GM19324 (cell line): ENCODE measurements around the gene TEKTIP1.

Experiments used
- ATAC-seq: cut with Tn5 transposase; IDR thresholded peaks from one replicate; pipeline ENCODE4 v1.9.1; 2021; ENCODE audit warnings: mild to moderate bottlenecking, moderate library complexity; ENCODE audit not compliant: unreplicated experiment, low FRiP score

TEKTIP1 gene

DNA sequence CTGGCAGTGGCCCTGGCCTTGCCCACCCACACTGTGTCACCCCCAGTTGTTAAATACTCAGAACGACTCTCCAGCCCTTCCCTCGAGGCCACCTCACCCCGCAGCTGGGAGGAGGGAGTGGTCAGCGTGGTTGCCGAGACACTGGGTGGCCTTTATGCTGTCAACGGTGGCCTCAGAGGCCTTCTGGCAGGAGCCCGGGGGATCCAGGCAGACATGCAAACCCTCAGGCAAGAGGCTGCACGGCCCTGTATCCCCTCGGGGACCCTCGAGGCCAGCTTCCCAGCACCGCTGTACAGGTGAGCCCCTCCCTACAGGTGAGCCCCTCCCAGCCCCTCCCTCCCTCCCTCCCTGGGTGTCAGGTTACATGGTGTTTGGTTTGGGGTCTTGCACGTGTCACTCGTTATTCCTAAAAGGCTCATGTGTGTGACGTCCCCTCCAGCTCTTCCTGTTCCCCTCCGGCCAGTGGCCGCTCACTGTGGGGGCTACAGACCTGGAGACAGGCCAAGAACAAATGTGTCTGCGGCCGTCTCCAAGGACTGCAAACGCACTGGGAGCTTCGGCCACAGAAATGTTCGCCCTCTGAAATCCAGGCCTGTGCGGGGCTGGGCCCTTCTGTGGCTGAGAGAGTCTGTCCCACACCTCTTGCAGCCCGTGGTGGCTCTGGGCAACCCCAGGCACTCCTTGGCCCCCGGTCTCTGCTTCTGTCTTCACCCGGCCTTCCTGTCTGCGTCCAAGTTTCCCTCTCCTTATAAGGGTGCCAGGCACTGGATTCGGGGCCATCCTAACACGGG, at the start of gene TEKTIP1:
Gene TEKTIP1, plus strand, starts transcription at position 210 of the 791 bp plus-strand sequence. Its CDS starts 4 bp downstream, at position 214.
- no peak for ATAC-seq

DNA sequence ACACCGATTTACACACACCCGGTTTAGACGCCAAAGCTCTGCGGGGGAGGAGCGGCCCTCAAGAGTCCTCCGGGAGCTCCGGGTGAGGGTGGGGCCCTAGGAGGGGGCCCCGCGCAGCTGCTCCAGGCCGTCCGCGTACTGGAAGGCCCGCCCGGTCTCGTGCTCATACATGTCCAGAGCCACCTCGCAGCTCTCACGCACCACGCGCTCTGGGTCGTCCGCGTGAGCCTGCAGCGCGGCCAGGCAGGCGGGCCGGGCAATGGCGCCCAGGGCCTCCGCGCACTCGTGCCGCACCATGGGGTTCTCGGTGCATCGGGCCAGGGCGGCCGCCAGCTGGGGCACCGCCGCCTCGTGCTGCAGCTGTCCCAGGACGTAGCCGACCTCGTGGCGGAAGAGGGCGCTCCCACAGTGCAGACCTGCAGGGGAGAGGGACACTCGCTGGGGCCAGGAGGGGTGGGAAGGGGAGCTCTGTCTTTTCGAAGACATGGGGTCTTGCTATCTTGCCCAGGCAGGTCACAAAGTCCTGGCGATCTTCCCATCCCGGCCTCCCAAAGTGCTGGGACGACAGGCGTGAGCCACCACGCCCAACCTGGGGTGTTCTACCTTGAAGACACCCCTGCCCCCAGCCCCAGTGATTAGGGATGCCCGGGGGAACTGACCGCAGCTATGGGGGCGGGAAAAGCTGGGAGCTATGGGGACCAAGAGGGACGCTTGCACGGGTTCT, 47.4 kb upstream of the TEKTIP1 start:
- ATAC-seq = no peak

DNA sequence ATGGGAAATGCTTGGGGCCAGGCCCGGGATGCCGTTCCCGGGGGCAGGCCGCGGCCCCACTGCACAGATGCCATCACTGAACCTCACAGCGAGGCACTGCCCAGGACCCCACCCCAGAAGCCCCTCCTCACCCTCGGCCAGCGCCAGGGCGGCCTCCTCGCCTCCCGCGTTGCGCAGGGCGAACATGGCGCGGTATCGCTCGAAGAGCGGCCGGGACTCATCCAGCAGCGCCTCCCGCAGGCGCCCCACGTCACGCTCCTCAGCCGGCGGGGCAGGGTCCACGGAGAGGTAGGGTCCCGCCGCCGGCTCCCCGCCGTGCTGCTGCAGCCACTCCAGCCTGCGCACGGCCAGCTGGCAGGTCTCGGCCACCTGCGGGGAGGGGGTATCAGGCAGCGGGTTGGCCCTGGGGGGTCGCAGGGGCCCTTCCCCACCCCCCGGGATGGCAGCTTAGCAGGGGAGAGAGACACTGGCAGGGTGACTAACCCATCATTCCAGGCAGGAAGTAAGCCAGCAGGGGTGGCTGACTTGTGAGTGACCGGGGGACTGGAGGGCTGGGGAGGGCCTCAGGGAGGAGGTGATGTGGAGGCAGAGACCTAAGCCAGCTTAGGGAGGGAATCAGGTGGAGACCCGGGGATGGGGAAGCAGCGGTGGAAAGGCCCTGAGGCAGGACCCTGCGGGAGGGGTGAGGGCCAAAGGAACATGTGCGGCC, 46.7 kb upstream of the TEKTIP1 start:
- no peak for ATAC-seq

DNA sequence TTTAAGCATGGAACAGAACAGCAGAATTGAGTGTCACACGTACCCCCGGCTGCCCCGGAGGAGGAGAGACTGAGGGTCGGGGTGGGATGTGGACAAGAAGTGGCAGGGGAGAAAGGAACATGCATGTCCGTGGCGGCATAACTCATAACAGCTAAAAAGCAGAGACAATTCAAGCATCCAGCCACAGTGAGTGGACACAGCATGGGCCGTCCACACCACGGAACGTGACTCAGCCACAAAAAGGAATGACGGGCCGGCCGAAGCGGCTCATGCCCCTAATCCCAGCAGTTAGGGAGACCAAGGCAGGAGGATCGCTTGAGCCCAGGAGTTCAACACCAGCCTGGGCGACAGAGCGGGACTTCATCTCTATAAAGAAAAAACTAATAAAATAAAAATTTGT, 46.1 kb upstream of the TEKTIP1 start:
- no peak for ATAC-seq

DNA sequence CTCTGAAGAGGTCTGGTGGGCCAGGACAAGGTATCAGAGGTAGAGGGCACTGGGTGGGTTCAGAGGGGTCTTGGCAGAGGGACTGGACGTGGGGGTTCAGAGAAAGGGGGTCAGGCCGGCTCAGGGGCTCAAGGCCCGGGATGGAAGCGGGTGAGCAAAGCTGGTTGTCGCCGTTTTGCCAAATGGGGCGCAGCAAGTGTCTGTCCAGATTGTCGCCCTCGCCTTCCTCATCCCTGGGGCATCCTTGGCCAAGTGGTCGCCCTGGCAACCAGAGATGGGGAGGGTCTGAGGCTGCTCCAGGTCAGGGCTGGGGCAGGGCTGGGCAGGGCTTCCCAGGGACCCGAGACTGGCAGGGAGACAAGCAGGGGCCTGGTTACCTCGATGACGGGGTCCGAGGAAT, 45.3 kb upstream of the TEKTIP1 start:
- no peak for ATAC-seq

DNA sequence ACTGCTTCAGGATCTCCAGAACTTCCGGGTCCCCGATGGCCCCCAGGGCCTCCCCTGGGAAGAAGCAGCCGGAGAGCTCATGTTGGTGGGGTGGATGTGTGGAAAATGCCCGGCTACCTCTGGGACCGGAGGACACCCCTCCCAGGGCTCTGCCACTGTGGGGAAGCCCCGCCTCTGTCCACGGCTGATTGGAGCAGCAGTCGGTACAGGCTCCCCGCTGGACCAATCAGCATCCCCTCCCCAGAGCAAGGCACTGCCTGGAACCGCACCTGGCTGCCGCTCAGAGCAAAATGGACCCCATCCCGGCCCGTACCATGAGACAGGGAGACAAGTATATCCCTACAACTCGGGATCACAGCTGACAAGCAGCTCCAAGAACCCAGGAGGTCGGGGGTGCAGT, 44.9 kb upstream of the TEKTIP1 start:
- no peak for ATAC-seq

DNA sequence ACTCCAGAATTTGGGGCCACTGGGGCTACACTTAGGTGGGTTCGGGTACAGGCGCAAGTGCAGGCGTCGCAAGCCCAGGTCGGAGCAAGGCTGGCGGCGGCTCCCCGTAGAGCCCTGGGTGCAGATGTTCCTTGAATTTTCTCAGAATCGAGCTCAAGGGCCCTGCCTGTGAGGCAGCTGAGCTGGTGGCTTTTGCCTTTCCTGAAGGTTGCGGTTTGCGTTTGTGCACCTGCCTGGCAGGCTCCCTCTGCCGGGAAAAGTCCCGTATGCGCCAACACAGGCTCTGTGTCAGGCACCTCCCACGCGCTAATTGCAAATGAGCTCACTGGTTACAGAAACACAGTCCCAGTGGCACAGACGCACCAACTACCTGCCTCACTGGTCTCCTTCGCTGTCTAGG, 44.4 kb upstream of the TEKTIP1 start:
- no peak for ATAC-seq

DNA sequence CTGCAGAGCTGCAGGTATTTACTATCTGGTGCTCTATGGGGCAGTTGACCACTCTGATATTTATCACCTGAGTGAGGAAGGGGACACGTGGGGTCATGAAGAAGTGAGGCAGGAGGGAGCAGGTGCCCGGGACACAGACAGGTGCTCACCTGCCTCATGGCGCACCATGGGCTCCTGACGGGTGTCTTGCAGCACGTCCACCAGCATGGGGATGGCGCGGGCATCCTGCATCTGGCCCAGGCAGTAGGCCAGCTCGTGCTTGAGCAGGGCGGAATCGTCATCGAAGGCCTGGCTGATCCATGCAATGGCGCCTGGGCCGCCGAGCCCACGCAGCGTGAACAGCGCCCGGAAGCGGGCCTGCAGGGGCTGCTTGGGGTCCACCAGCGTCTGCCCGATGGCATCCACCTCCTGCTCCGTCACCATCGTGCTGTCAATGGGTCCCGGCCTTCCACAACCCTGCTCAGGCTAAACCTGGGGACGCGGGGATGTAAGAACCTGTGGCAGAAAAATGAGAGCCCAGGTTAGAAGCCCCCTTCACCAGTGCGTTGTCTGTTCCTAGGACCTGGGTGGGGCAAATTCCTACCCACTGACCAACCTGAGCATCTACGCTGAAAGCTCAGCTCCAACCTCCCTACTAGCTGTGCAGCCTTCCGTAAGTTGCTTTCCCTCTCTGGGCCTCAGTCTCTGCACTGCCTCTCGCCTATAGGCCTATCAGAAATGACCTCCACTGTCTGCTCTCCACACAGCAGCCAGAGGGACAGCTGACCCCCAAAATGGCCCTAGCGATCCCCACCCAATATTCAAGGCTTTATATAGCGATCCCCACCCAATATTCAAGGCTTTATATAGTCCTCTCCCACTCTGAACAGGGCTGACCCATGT, 42.3 kb upstream of the TEKTIP1 start:
- ATAC-seq = no peak

DNA sequence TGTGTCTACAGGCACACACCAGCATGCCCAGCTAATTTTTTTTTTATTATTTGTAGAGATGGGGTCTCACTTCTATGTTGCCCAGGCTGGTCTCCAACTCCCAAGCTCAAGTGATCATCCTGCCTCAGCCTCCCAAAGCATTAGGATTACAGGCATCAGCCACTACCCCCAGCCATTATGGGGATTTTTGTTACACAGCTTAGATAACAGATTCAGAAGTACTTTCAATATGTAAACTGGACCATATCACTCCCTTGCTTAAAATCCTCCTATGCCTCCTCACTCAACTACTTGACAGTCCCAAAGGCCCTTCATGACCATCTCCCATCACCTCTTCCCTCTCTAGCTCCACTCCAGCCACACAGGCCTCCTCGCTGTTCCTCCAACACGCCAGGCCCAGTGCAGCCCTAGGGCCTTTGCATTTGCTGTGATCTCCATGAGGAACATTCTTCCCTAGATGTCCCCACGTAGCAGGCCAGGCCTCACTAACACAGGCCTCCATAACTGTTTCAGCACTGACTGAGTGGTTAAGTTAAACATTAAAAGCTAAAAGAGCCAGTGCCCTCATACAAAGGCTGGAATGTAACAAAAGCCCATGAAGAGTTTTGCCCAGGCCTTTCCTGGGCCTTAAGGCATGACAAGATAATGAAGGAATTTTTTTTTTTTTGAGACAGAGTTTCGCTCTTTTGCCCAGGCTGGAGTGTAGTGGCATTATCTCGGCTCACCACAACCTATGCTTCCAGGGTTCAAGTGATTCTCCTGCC, 41.0 kb upstream of the TEKTIP1 start:
- ATAC-seq = no peak

DNA sequence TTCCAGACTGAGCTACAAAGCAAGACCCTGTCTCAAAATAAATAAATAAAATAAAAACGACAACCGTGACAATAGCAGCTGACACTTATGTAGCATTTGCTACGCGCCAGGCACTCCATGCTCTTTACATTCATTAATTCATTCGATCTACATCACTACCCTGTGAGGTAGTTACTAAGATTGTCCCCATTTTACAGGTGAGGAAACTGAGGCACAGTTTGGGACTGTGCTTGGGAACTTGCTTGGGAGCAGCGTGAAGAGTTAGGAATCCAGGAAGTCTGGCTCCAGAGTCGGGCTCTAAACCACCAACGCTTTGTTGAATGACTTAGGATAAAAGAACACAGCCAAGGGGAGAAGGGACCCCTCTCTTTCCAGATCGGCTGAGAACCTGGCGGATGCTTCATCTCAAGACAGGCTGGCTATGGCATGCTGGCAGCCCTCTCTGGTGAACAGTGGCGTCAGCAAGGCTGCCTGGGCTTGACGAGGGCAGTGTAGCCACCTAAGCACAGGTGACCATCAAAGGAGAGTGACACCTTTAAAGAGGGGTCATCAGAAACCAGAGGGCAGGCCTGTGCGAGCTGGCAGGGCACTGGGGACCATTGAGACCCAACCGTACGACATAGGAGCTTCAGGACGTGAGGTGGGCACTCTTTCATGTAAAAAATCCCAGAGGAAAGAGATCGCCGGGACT, 39.1 kb upstream of the TEKTIP1 start:
- no peak for ATAC-seq

DNA sequence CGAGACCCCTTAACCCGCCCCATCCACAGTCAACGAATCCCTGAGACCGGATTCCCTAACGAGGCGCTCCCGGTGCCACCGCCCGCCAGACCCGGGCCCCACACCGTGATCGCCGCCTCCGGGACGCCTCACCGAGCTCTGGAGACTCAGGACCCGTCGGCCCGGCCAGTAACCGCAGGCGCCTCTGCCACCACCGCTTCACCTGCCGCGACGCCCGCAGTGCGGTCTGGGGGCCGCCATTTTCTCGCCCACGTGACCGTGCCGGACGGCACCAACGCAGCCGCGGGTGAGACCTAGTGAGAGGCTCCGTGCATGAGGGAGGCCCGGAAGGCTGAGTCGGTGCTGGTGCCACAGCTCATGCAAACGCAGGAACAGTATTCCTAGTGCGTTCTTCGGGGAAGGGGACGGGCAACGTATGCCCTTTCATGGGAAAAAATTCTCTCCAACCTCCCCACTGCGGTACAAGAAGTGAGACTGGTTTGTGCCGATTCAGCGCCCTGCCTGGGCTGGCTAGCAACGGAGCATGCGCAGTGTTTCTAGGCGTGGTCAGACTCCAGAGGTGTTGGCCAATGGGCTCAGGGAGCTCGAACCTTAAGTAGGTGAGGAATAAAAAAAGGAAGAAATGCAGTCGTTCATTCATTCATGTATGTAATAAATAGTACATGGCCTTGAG, 38.4 kb upstream of the TEKTIP1 start, which contains the start of gene DOHH:
Gene DOHH, minus strand, starts transcription at position 246 of the 673 bp plus-strand sequence. CDS start 3,860 bp downstream, outside the sequence.
- ATAC-seq = peak; percentile 89

DNA sequence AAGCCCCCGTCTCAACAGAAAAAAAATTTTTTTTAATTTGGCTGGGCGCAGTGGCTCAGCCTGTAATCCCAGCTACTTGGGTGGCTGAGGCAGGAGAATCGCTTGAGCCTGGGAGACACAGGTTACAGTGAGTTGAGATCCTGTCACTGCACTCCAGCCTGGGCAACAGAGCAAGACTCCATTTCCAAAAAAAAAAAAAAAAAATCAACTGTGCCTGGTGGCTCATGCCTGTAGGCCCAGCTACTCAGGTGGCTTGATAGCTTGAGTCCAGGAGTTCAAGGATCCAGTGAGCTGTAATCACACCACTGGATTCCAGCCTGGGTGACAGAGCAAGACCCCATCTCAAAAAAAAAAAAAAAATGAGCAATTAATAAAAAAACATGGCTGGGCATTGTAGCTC, 37.2 kb upstream of the TEKTIP1 start:
- no peak for ATAC-seq

DNA sequence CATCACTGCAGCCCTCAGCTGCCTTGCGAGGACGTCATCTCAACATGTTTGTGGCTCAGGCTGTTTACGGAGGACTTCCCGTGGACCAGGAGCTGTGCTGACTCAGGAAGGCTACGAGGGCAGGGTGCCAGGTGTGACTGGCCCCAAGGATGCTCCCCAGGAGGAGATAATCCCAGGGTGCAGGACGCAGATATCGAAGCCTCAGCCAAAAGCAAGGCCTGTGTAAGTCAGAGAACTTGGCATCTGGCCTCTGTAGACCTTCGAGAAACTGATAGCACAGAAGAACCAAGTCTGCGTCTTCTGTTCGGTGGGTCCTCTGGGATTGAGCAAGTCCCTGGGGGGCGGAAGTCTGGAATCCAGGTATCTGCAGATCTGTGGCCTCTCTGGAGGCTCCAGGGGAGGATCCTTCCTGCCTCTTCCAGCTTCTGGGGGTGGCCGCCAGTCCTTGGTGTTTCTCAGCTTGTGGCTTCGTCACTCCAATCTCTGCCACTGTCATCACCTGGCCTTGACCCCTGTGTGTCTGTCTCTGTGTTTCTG, 35.9 kb upstream of the TEKTIP1 start:
- ATAC-seq = no peak

DNA sequence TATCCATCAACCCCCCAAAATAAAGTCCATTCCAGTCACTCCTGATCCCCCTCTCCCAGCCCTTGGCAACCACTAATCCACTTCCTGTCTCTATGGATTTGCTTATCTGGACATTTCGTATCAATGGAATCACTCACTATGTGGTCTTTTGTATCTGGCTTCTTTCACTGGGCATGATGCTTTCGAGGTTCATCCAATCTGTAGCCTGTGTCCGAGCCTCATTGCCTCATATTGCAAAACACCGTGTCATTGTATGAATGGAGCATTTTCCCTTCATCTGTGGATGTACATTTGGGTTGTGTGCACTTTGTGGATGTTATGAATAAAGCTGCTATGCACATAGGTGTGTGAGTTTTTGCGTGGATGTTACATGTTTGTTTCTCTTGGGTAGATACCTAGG, 34.2 kb upstream of the TEKTIP1 start:
- ATAC-seq = no peak

DNA sequence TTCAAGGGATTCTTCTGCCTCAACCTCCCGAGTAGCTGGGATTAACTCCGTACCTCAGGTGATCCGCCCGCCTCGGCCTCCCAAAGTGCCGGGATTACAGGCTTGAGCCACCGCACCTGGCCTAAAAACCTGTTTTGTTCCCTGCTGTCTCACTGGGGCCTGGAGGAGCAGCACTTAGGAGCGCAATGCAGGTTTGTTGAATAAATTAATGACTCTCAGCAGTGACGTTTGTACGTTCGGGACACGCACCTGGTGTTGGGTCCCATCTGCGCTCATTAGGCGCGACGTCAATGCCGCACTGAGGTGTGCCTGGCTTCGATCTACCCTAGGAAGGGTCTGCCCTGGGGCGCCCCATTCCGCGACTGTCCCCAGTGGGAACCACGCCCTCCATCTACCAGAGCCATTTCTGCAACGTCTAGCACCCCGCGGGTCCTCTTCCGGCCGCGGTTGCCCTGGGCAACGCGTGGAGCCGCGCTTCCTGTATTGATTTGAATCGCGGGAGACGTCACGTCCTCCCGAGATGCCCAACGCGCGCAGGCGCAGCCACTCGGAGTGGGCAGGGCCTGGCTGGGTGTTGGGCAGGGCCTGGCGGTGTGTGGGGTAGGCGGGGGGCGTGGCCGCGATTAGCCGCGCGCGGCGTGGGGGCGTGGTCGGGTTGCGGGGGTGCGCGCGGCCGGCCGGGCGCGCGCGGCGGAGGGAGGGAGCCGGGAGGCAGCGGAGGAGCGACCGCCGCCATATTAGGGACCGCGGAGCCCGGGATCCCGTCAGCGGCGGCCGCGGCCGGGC, 33.2 kb upstream of the TEKTIP1 start, which contains the start of gene FZR1:
Gene FZR1, plus strand, starts transcription at position 714 of the 786 bp plus-strand sequence. CDS start 16,679 bp downstream, outside the sequence.
- peak; percentile 95 for ATAC-seq

DNA sequence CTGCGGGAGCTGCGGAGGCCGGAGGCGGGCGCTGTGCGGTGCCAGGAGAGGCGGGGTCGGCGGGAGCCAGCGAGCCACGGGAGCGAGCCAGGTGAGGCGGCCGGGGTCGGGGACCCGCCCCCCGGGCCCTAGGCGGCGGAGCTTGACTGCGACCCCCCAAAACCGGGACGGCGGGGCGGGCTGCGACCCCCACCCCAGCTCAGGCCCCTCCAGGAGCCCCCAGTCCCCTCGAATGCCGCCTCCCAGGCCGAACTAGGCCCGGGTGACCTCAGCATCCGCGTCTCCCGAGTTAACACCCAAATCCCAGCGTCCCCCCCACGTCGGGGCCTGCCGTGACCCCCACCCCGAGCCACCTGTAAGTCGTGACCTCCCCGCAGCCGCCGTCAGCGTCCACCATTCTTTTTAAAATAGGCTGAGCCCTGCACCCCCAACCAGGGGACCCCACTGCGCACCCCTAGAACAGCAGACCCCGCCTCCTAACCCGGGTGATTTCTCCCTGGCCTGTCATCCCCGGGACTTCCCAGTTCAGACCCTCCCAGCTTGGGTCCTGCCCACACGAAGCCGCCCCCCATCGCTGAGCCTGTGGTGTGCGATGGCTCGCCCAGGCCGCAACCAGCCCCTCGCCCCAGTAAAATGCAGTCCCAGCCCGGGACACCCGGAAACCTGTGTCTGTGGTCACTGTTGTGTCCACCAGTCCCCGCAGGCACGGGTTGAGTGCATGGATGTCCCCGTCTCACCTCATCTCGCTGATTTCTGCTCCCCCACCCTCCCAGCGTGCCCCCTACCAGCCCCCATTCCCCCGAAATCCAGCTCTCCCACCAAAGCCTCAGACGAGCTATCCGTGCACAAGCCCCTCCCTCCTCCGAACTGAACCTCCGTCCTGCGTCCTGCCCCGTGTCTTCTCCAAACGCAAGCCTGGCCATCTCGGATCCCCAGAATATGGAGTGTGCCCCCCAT, 32.3 kb upstream of the TEKTIP1 start:
- peak; percentile 44 for ATAC-seq
